Measurements from ENCODE around the gene GSTT4. TPM values are rescaled to one million over a fixed set of nuclear protein-coding genes. Genes with fewer than 3 reads are reported as not detected.

Gene GSTT4
- total RNA-seq = not detected

GRCh38 chr22:24005201-24005600 is at the start of gene GSTT4:
GSTT4 (minus strand) TSS chr22:24005453; CDS start chr22:24005356, 97 bp downstream.
- H3K27me3 ChIP-seq = no peaks in the 10 kb centered on the region
- intact Hi-C loops (cut with DNase I) = no loop called here
- no peak within 1 kb of the TSS for H3K4me3 ChIP-seq
- ATAC-seq = peak; percentile 15
- H3K4me1 ChIP-seq = no peaks in the 10 kb centered on the region
- peak in 2 of 4 donors; percentile 40 to 47 for DNase-seq
- H3K36me3 ChIP-seq (replicated peaks in 1 of 2; ENCODE audit: insufficient read depth in 1 of 2, low read depth in 2 of 2) = no peaks in the 10 kb centered on the region
- 55 to 64% methylated on average over 6 of the region's 6 CpGs for WGBS, 2 donors
- no peak within 1 kb of the TSS for H3K27ac ChIP-seq
- no peak for TF ChIP-seq CTCF (IDR thresholded peaks at IDR 0.05)
- no peak for TF ChIP-seq POLR2A (IDR thresholded peaks at IDR 0.05)
- H3K9me3 ChIP-seq = no peaks in the 10 kb centered on the region

GRCh38 chr22:24054356-24054755 is 49.1 kb upstream of the GSTT4 start:
- 94% methylated on average over 3 of the region's 3 CpGs; no CpG with 5 or more reads in 1 of the 2 donors for WGBS, 2 donors
- TF ChIP-seq POLR2A (IDR thresholded peaks at IDR 0.05) = no peak
- TF ChIP-seq CTCF (IDR thresholded peaks at IDR 0.05) = no peak
- no peak for DNase-seq
- Histone ChIP-seq H3K36me3 (replicated peaks in 1 of 2; ENCODE audit: insufficient read depth in 1 of 2, low read depth in 2 of 2) (peaks cover 7 to 43% of the 10 kb centered on the region in 2 donors), H3K27me3 (no peaks in the 10 kb centered on the region), H3K27ac (no peak overlapping the region), H3K9me3 (no peaks in the 10 kb centered on the region), H3K4me1 (no peaks in the 10 kb centered on the region), H3K4me3 (no peak overlapping the region)
- ATAC-seq = no peak
- intact Hi-C loops (cut with DNase I) = no loop called here

- no peaks in the 10 kb centered on the region for H3K9me3 ChIP-seq
- H3K4me1 ChIP-seq = no peaks in the 10 kb centered on the region
- H3K27me3 ChIP-seq = no peaks in the 10 kb centered on the region
- intact Hi-C loops (cut with DNase I) = no loop called here
- 86 to 97% methylated on average over 10 of the region's 10 CpGs for WGBS, 2 donors
- H3K27ac ChIP-seq = no peak overlapping the region
- TF ChIP-seq CTCF (IDR thresholded peaks at IDR 0.05) (no peak), POLR2A (IDR thresholded peaks at IDR 0.05) (no peak)
- DNase-seq = no peak
- H3K4me3 ChIP-seq = no peak overlapping the region
- no peak for ATAC-seq
- peaks cover 5 to 41% of the 10 kb centered on the region in 2 donors for H3K36me3 ChIP-seq (replicated peaks in 1 of 2; ENCODE audit: insufficient read depth in 1 of 2, low read depth in 2 of 2)
Measured at GRCh38 chr22:24053481-24054226, 48.4 kb upstream of the GSTT4 start.

GRCh38 chr22:24051568-24051967 is 46.3 kb upstream of the GSTT4 start:
- TF ChIP-seq CTCF (IDR thresholded peaks at IDR 0.05) (no peak), POLR2A (IDR thresholded peaks at IDR 0.05) (no peak)
- ATAC-seq (no peak), DNase-seq (no peak)
- H3K27ac ChIP-seq = no peak overlapping the region
- no peak overlapping the region for H3K4me3 ChIP-seq
- intact Hi-C loops (cut with DNase I) = no loop called here
- no peaks in the 10 kb centered on the region for H3K4me1 ChIP-seq
- H3K27me3 ChIP-seq = no peaks in the 10 kb centered on the region
- H3K9me3 ChIP-seq = no peaks in the 10 kb centered on the region
- WGBS, 2 donors = 80 to 89% methylated on average over 4 of the region's 4 CpGs
- H3K36me3 ChIP-seq (replicated peaks in 1 of 2; ENCODE audit: insufficient read depth in 1 of 2, low read depth in 2 of 2) = peaks cover 0 to 31% of the 10 kb centered on the region in 2 donors

GRCh38 chr22:24051028-24051427 is 45.8 kb upstream of the GSTT4 start:
- intact Hi-C loops (cut with DNase I) = no loop called here
- no peak for DNase-seq
- H3K36me3 ChIP-seq (replicated peaks in 1 of 2; ENCODE audit: insufficient read depth in 1 of 2, low read depth in 2 of 2) = peaks cover 0 to 27% of the 10 kb centered on the region in 2 donors
- H3K4me3 ChIP-seq = no peak overlapping the region
- no peaks in the 10 kb centered on the region for H3K27me3 ChIP-seq
- H3K9me3 ChIP-seq = no peaks in the 10 kb centered on the region
- no peak overlapping the region for H3K27ac ChIP-seq
- TF ChIP-seq POLR2A (IDR thresholded peaks at IDR 0.05) (no peak), CTCF (IDR thresholded peaks at IDR 0.05) (no peak)
- no peak for ATAC-seq
- no peaks in the 10 kb centered on the region for H3K4me1 ChIP-seq
- 82 to 90% methylated on average over 5 of the region's 5 CpGs for WGBS, 2 donors

All from body of pancreas (tissue), 4 donors.